Measurements from ENCODE around the gene NCAPD2. TPM values are rescaled to one million over a fixed set of nuclear protein-coding genes. Genes with fewer than 3 reads are reported as not detected.
"Not testable (repeated sequence)": the region's sequence is repeated elsewhere in the genome, so short reads cannot be mapped to it uniquely, and the experiment has no call there.

NCAPD2 gene
- total and polyA plus RNA-seq, 2 of the 4 experiments (the other 2 are of a cell fraction), result 35.6 to 57.9 TPM

GRCh38 chr12:6494968-6495367 lies 1.1 kb downstream of the NCAPD2 start:
- no TSS peak for BruUV-seq (replicated peaks)
- Histone ChIP-seq H4K8ac (ENCODE audit: low read depth in 2 of 2, low read length in 2 of 2) (no peak overlapping the region), H3K27me3 (ENCODE audit: control insufficient read depth, insufficient read depth, low read length) (no peaks in the 10 kb centered on the region), H3K27ac (ENCODE audit: insufficient read depth, low read length) (no peak overlapping the region), H3K4me3 (ENCODE audit: insufficient read depth, low read depth, low read length) (no peak overlapping the region), H3K18ac (ENCODE audit: low read depth, low read length) (no peak overlapping the region), H2BK15ac (ENCODE audit: low read depth, low read length) (no peak overlapping the region), H3K9ac (ENCODE audit: low read depth, low read length) (peak overlapping the region; percentile 38; the same call in 1 of the 2 replicates), H3K4me2 (ENCODE audit: low read depth, low read length) (peak overlapping the region; percentile 87; the same call in 1 of the 2 replicates), H2AFZ (replicated peaks; ENCODE audit: low read length, poor library complexity) (no peak overlapping the region), H3K9me3 (ENCODE audit: control insufficient read depth, insufficient read depth, low read length) (no peaks in the 10 kb centered on the region), H2BK120ac (ENCODE audit: low read depth, low read length) (no peak overlapping the region), H2BK20ac (ENCODE audit: low read depth, low read length) (no peak overlapping the region), H2BK5ac (ENCODE audit: low read depth, low read length, poor library complexity, severe bottlenecking) (no peak overlapping the region), H3K4ac (ENCODE audit: low read depth, low read length) (no peak overlapping the region), H3K23ac (ENCODE audit: low read depth, low read length) (0 out of 2 replicates have a peak overlapping the region, but pooled peaks have one; percentile 62), H3K56ac (ENCODE audit: extremely low read depth, insufficient read depth, low read length) (no peak overlapping the region), H3K4me1 (ENCODE audit: control insufficient read depth, insufficient read depth, low read length) (no peaks in the 10 kb centered on the region; the same call in 1 of the 2 replicates), H4K91ac (ENCODE audit: insufficient read depth, low read depth, low read length) (no peak overlapping the region), H3K14ac (replicated peaks; ENCODE audit: low read depth, low read length) (no peak overlapping the region), H3K36me3 (ENCODE audit: control insufficient read depth, insufficient read depth, low read length) (peaks cover 5% of the 10 kb centered on the region), H2AK5ac (ENCODE audit: low read depth, low read length) (no peak overlapping the region), H4K20me1 (ENCODE audit: insufficient read depth, low read length) (peaks cover 4% of the 10 kb centered on the region), H2AK9ac (replicated peaks; ENCODE audit: low read depth, low read length, poor library complexity) (no peak overlapping the region), H3K79me1 (ENCODE audit: low read depth in 1 of 2, low read length in 2 of 2) (peaks cover 38 to 58% of the 10 kb centered on the region in 2 experiments), H3K9me1 (ENCODE audit: insufficient read depth, low read length) (peaks cover 8% of the 10 kb centered on the region), H4K5ac (ENCODE audit: low read depth, low read length) (no peak overlapping the region)
- ATAC-seq (ENCODE audit: low read depth) (no peak), DNase-seq (no peak)
- peak; percentile 85 for TF ChIP-seq CEBPB (IDR thresholded peaks at IDR 0.05; ENCODE audit: low read depth, low read length)
- no peak for TF ChIP-seq POLR2A (IDR thresholded peaks at IDR 0.05; ENCODE audit: low read depth, low read length)
- no CpG with 5 or more reads among the region's 1 CpG for WGBS, 2 experiments (ENCODE audit: extremely low coverage in 2 of 2, insufficient read length in 1 of 2)
- ChIA-PET CTCF (interaction anchor here (0.6 kb wide), 1 partner anchor 63 kb away, joined by 3 read pairs; no protein-coding TSS in a partner anchor), POLR2A (ENCODE audit: unreplicated experiment) (interaction anchor here (1.2 kb wide), 1 partner anchor 39 kb away, joined by 37 read pairs; the partner anchor contains the start of gene GAPDH)
- in situ Hi-C loops (cut with MboI; ENCODE audit: low sequenced_read_pairs) (no loop called here), intact Hi-C loops (cut with micrococcal nuclease) (loop anchor here (2.0 kb wide), 1 partner anchor 38 kb away; no protein-coding TSS in a partner anchor), dilution Hi-C loops (cut with HindIII; ENCODE audit: low sequenced_read_pairs, unreplicated experiment) (no loop called here)

- POLR2A ChIA-PET (ENCODE audit: unreplicated experiment), result interaction anchor here (0.6 kb wide), 1 partner anchor 37 kb away, joined by 7 read pairs; no protein-coding TSS in a partner anchor
- H3K56ac ChIP-seq (ENCODE audit: extremely low read depth, insufficient read depth, low read length); H3K27ac ChIP-seq (ENCODE audit: insufficient read depth, low read length); H3K9me1 ChIP-seq (ENCODE audit: insufficient read depth, low read length); H3K4me2 ChIP-seq (ENCODE audit: low read depth, low read length); H3K27me3 ChIP-seq (ENCODE audit: control insufficient read depth, insufficient read depth, low read length); DNase-seq; H4K20me1 ChIP-seq (ENCODE audit: insufficient read depth, low read length); H2BK5ac ChIP-seq (ENCODE audit: low read depth, low read length, poor library complexity, severe bottlenecking); H3K4me3 ChIP-seq (ENCODE audit: insufficient read depth, low read depth, low read length); in situ Hi-C loops (cut with MboI; ENCODE audit: low sequenced_read_pairs); CTCF ChIA-PET; H3K9me3 ChIP-seq (ENCODE audit: control insufficient read depth, insufficient read depth, low read length); H3K4ac ChIP-seq (ENCODE audit: low read depth, low read length); H3K23ac ChIP-seq (ENCODE audit: low read depth, low read length); ATAC-seq (ENCODE audit: low read depth); H2BK120ac ChIP-seq (ENCODE audit: low read depth, low read length); H2AK5ac ChIP-seq (ENCODE audit: low read depth, low read length); BruUV-seq (replicated peaks); H2AK9ac ChIP-seq (replicated peaks; ENCODE audit: low read depth, low read length, poor library complexity); H4K5ac ChIP-seq (ENCODE audit: low read depth, low read length); H2BK15ac ChIP-seq (ENCODE audit: low read depth, low read length); dilution Hi-C loops (cut with HindIII; ENCODE audit: low sequenced_read_pairs, unreplicated experiment); H4K91ac ChIP-seq (ENCODE audit: insufficient read depth, low read depth, low read length); H3K18ac ChIP-seq (ENCODE audit: low read depth, low read length); H3K36me3 ChIP-seq (ENCODE audit: control insufficient read depth, insufficient read depth, low read length); H2AFZ ChIP-seq (replicated peaks; ENCODE audit: low read length, poor library complexity); H3K14ac ChIP-seq (replicated peaks; ENCODE audit: low read depth, low read length); H2BK20ac ChIP-seq (ENCODE audit: low read depth, low read length); H4K8ac ChIP-seq (ENCODE audit: low read depth in 2 of 2, low read length in 2 of 2); H3K4me1 ChIP-seq (ENCODE audit: control insufficient read depth, insufficient read depth, low read length); H3K9ac ChIP-seq (ENCODE audit: low read depth, low read length); intact Hi-C loops (cut with micrococcal nuclease): not testable (repeated sequence)
- peaks cover 50 to 71% of the 10 kb centered on the region in 2 experiments for H3K79me1 ChIP-seq (ENCODE audit: low read depth in 1 of 2, low read length in 2 of 2)
- WGBS, 2 experiments (ENCODE audit: extremely low coverage in 2 of 2, insufficient read length in 1 of 2), result no CpG with 5 or more reads among the region's 3 CpGs
These were observed 3.4 kb downstream of the NCAPD2 start for GRCh38 chr12:6497291-6497690.
